ENCODE measurements around the gene SWAP70.

SWAP70 gene

DNA sequence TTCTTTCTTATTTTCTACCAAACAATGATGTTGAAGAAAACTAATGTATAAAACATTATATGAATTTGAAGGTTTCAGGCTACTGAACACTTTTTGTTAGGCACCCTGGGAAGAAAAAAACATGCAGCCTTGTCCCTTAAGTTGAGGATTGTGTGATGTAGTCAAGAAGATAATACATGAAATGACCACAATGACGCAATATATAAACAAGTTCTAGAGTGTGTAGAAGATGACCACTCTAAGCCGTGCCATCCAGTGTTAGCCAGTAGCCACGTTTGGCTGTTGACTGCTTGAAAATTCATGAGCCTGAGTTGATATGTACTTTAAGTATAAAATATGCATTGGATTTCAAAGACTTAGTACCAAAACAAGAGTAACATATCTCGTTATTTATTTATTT, 16.2 kb downstream of the SWAP70 start:
- TF ChIP-seq CTCF (IDR thresholded peaks at IDR 0.05; ENCODE audit: control extremely low read depth, extremely low read depth, low read depth, missing control alignments) = no peak
- POLR2A ChIA-PET = no interaction called here
- no peak for DNase-seq (ENCODE audit: extremely low spot score)
- CTCF ChIA-PET = interaction anchor here (1.0 to 2.5 kb wide), 10 partner anchors 8 to 174 kb away, joined by 3 to 13 read pairs (median 4); no protein-coding TSS in a partner anchor

GRCh38 chr11:9681583-9682372, 17.9 kb downstream of the SWAP70 start:
- POLR2A ChIA-PET = no interaction called here
- no peak for DNase-seq (ENCODE audit: extremely low spot score)
- TF ChIP-seq CTCF (IDR thresholded peaks at IDR 0.05; ENCODE audit: control extremely low read depth, extremely low read depth, low read depth, missing control alignments) = no peak
- CTCF ChIA-PET = interaction anchor here (0.9 to 3.5 kb wide), 10 partner anchors 8 to 81 kb away, joined by 3 to 15 read pairs (median 4); no protein-coding TSS in a partner anchor

DNA sequence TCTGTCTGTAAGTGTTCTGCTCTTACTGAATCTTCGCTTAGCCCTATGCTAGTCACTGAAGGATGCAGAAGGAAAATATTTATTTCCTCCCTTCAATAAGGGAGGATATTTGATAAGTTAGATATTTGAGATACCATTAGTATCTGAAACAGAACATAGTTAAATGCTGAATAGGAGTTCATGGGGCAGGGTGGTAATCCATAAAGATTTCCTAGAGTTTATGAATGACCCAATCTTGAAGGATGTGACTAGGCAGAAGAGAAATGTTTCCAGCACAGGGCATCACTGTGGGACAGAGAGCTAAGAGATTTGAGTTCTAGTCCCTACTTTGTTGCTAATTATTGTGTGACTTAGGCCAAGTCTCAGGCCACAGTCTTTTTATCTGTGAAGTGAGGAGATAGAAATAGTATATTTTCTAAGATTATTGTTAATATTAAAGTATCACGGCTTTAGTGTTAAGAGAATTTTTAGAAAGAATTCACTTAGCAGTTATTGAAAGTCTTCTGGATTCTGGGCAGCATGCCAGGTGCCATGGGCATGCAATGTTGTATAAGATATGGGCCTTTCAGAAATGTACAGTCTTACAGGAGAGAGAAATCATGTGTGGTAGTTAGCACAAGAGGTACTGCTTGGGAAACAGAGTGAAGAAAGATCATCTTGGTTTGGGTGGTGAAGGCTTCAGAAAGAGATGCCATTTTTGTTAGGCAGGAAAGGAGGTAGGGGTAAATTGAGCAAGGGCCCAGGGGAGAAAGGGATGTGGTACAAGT, 24.0 kb downstream of the SWAP70 start:
- no peak for TF ChIP-seq CTCF (IDR thresholded peaks at IDR 0.05; ENCODE audit: control extremely low read depth, extremely low read depth, low read depth, missing control alignments)
- no peak for DNase-seq (ENCODE audit: extremely low spot score)
- ChIA-PET POLR2A (no interaction called here), CTCF (interaction anchor here (1.3 to 3.3 kb wide), 4 partner anchors 9 to 60 kb away, joined by 3 to 13 read pairs (median 10); no protein-coding TSS in a partner anchor)

- DNase-seq (ENCODE audit: extremely low spot score) = peak; percentile 45
- ChIA-PET CTCF (interaction anchor here (0.9 to 5.1 kb wide), 9 partner anchors 10 to 154 kb away, joined by 3 to 18 read pairs (median 6); no protein-coding TSS in a partner anchor), POLR2A (interaction anchor here (0.6 kb wide), 1 partner anchor 79 kb away, joined by 9 read pairs; no protein-coding TSS in a partner anchor)
- TF ChIP-seq CTCF (IDR thresholded peaks at IDR 0.05; ENCODE audit: control extremely low read depth, extremely low read depth, low read depth, missing control alignments) = no peak
Measured at GRCh38 chr11:9688716-9689511, 25.0 kb downstream of the SWAP70 start.

DNA sequence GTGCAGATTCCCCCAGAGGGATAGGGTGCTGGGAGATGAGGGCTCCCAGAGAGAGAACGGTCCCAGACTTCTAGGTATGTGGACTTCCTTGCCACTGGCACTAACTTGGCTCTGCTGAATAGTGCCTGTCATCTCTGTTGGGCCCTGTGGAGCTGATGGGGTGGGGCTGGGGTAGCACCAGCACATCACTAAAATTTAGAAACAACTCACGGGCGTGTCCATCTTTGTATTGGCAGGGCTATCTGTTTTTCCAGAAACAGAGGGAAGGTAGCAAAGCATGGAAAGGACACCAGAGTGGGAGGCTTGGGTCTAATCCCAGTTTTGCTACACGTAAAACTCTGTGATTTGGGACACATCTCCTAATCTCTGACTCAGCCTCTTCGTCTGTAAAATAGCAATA, 25.8 kb downstream of the SWAP70 start:
- POLR2A ChIA-PET = interaction anchor here (0.6 kb wide), 1 partner anchor 80 kb away, joined by 9 read pairs; no protein-coding TSS in a partner anchor
- DNase-seq (ENCODE audit: extremely low spot score) = no peak
- CTCF ChIA-PET = interaction anchor here (1.0 to 5.1 kb wide), 9 partner anchors 8 to 76 kb away, joined by 3 to 18 read pairs (median 6); no protein-coding TSS in a partner anchor
- no peak for TF ChIP-seq CTCF (IDR thresholded peaks at IDR 0.05; ENCODE audit: control extremely low read depth, extremely low read depth, low read depth, missing control alignments)
